Gastroesophageal sphincter (tissue), 4 donors: ENCODE results near the gene FAM217B. TPM values are rescaled to one million over a fixed set of nuclear protein-coding genes. Genes with fewer than 3 reads are reported as not detected.
A peak's percentile ranks its signal among the peaks of the same experiment; 100 is the strongest.

Experiments used
- ATAC-seq: fragments of 150-250 bp; one replicate; pipeline ENCODE4 v1.9.1; 2016; ENCODE audit warnings: mild to moderate bottlenecking, moderate library complexity
- H3K27ac ChIP-seq, 4 donors: fragments of 200-600 bp; sonication (generic) in 3 of 4; 1 replicate in 3 of 4; 2 replicates in 1 of 4; pipeline ENCODE4 v1.5.1; 2016 to 2019
- H3K27me3 ChIP-seq: fragments of 200-600 bp; sonication (generic); one replicate; pipeline ENCODE4 v1.5.1; 2019
- H3K36me3 ChIP-seq, 2 donors: fragments of 200-600 bp; sonication (generic); one replicate each; pipeline ENCODE4 v1.5.1; 2019; ENCODE audit warnings: control low read depth in 1 of 2
- H3K4me1 ChIP-seq, 3 donors: fragments of 200-600 bp; sonication (generic); 1 replicate in 2 of 3; 2 replicates in 1 of 3; pipeline ENCODE4 v1.5.1; 2016 to 2019; ENCODE audit warnings: control low read depth in 2 of 3
- H3K4me3 ChIP-seq, 2 donors: fragments of 200-600 bp; sonication (generic); one replicate each; pipeline ENCODE4 v1.5.1; 2019; ENCODE audit warnings: mild to moderate bottlenecking in 1 of 2, moderate library complexity in 1 of 2
- H3K9me3 ChIP-seq, 3 donors: fragments of 200-600 bp; sonication (generic); one replicate each; pipeline ENCODE4 v1.5.1; 2017 to 2019; ENCODE audit warnings: control low read depth in 2 of 3
- CTCF ChIP-seq, 4 experiments: fragments of 200-600 bp in 2 of 4; fragments of 450-650 bp in 2 of 4; sonication (generic) in 1 of 4; IDR thresholded peaks; one replicate each; pipeline ENCODE4 v1.5.1; 2017 to 2019; ENCODE audit warnings: antibody characterized with exemption in 4 of 4, mild to moderate bottlenecking in 2 of 4, moderate library complexity in 2 of 4
- EP300 ChIP-seq: sonication (generic); formaldehyde crosslinking; IDR thresholded peaks from one replicate; pipeline ENCODE4 v1.6.1; 2017; ENCODE audit warnings: antibody characterized with exemption, mild to moderate bottlenecking
- POLR2A ChIP-seq, 2 donors: fragments of 450-650 bp; IDR thresholded peaks; one replicate each; pipeline ENCODE4 v1.6.1; 2017; ENCODE audit warnings: antibody characterized with exemption in 2 of 2, mild to moderate bottlenecking in 2 of 2, moderate library complexity in 1 of 2
- POLR2AphosphoS5 ChIP-seq: sonication (generic); formaldehyde crosslinking; IDR thresholded peaks from one replicate; pipeline ENCODE4 v1.6.1; 2017; ENCODE audit warnings: antibody characterized with exemption
- WGBS, 2 donors: methylation state at CpG; one replicate each; pipeline ENCODE4 v1.1.5; 2018; ENCODE audit warnings: low coverage in 1 of 2; 5-methylcytosine and 5-hydroxymethylcytosine counted together
- total RNA-seq, 4 donors: library from RNA; depleted of rRNA; stranded (reverse); fragments of >200 nt; gene quantifications; one replicate each; pipeline ENCODE4 v1.1.0, GENCODE V29; 2016

Gene FAM217B
- total RNA-seq, 4 donors from 2014 or later, result 8.1 to 22.6 (median 13.4) TPM

- Histone ChIP-seq H3K4me3 (no peak overlapping the region), H3K27me3 (no peaks in the 10 kb centered on the region), H3K27ac (peak overlapping the region in 1 of 4 donors; percentile 97), H3K4me1 (peaks cover 3 to 84% (median 32%) of the 10 kb centered on the region in 3 donors), H3K9me3 (no peaks in the 10 kb centered on the region), H3K36me3 (peaks cover 0 to 25% of the 10 kb centered on the region in 2 donors)
- TF ChIP-seq POLR2AphosphoS5 (no peak), POLR2A (IDR thresholded peaks at IDR 0.05) (no peak), CTCF (IDR thresholded peaks at IDR 0.05) (no peak), EP300 (no peak)
- 52 to 75% methylated on average over 2 of the region's 2 CpGs for WGBS, 2 donors
- ATAC-seq, result no peak
Observed at GRCh38 chr20:59942245-59942644, 2.1 kb downstream of the FAM217B start.

- TF ChIP-seq POLR2AphosphoS5 (no peak), POLR2A (IDR thresholded peaks at IDR 0.05) (no peak), CTCF (IDR thresholded peaks at IDR 0.05) (no peak), EP300 (no peak)
- no peak for ATAC-seq
- Histone ChIP-seq H3K36me3 (peaks cover 0 to 25% of the 10 kb centered on the region in 2 donors), H3K4me3 (no peak overlapping the region), H3K27me3 (no peaks in the 10 kb centered on the region), H3K4me1 (peaks cover 3 to 84% (median 14%) of the 10 kb centered on the region in 3 donors), H3K9me3 (no peaks in the 10 kb centered on the region), H3K27ac (peak overlapping the region in 1 of 4 donors; percentile 28)
- 82 to 84% methylated on average over 7 of the region's 7 CpGs for WGBS, 2 donors
Observed at GRCh38 chr20:59944726-59945125, 4.5 kb downstream of the FAM217B start.

- no peak for TF ChIP-seq POLR2A (IDR thresholded peaks at IDR 0.05)
- no peak for TF ChIP-seq CTCF (IDR thresholded peaks at IDR 0.05)
- no peak for TF ChIP-seq POLR2AphosphoS5
- no peak for TF ChIP-seq EP300
- peak overlapping the region in 2 of 4 donors; percentile 0 to 28 for H3K27ac ChIP-seq
- no peaks in the 10 kb centered on the region for H3K27me3 ChIP-seq
- H3K4me1 ChIP-seq, result peaks cover 3 to 84% (median 14%) of the 10 kb centered on the region in 3 donors
- no peak for ATAC-seq
- no peak overlapping the region for H3K4me3 ChIP-seq
- no peaks in the 10 kb centered on the region for H3K9me3 ChIP-seq
- 38 to 41% methylated on average over 3 of the region's 3 CpGs for WGBS, 2 donors
- peaks cover 0 to 30% of the 10 kb centered on the region in 2 donors for H3K36me3 ChIP-seq
Observed at GRCh38 chr20:59945175-59945574, 5.0 kb downstream of the FAM217B start.

GRCh38 chr20:59945731-59946130 is 5.5 kb downstream of the FAM217B start:
- Histone ChIP-seq H3K36me3 (peaks cover 0 to 35% of the 10 kb centered on the region in 2 donors), H3K27me3 (no peaks in the 10 kb centered on the region), H3K9me3 (no peaks in the 10 kb centered on the region), H3K4me3 (no peak overlapping the region), H3K27ac (peak overlapping the region in 2 of 4 donors; percentile 0 to 28), H3K4me1 (peaks cover 3 to 84% (median 14%) of the 10 kb centered on the region in 3 donors)
- no peak for TF ChIP-seq POLR2AphosphoS5
- TF ChIP-seq CTCF (IDR thresholded peaks at IDR 0.05), result no peak
- no peak for TF ChIP-seq POLR2A (IDR thresholded peaks at IDR 0.05)
- no peak for ATAC-seq
- 71 to 83% methylated on average over 1 to 2 of the region's 2 CpGs for WGBS, 2 donors

- H3K4me1 ChIP-seq, result peaks cover 3 to 68% (median 4%) of the 10 kb centered on the region in 3 donors
- no peak overlapping the region for H3K27ac ChIP-seq
- no peak overlapping the region for H3K4me3 ChIP-seq
- H3K9me3 ChIP-seq, result no peaks in the 10 kb centered on the region
- peaks cover 0 to 49% of the 10 kb centered on the region in 2 donors for H3K36me3 ChIP-seq
- no peak for ATAC-seq
- WGBS, 2 donors, result 70 to 83% methylated on average over 2 to 8 of the region's 8 CpGs
- no peak for TF ChIP-seq POLR2A (IDR thresholded peaks at IDR 0.05)
- no peak for TF ChIP-seq EP300
- no peak for TF ChIP-seq POLR2AphosphoS5
- no peak for TF ChIP-seq CTCF (IDR thresholded peaks at IDR 0.05)
- H3K27me3 ChIP-seq, result no peaks in the 10 kb centered on the region
Observed at GRCh38 chr20:59947376-59947775, 7.2 kb downstream of the FAM217B start.
